WTC11 (cell line): ENCODE data around the gene CCM2L. TPM values are rescaled to one million over a fixed set of nuclear protein-coding genes. Genes with fewer than 3 reads are reported as not detected.

Source experiments
- ATAC-seq: fragments of 200-7000 bp; cut with Tn5 transposase; 2 replicates; pipeline ENCODE4 v1.10.0; 2021; ENCODE audit warnings: mild to moderate bottlenecking, moderate library complexity
- CTCF ChIA-PET: fragments of 300-600 bp; sonication (Branson Sonifier 250); formaldehyde crosslinking; loops from one replicate; lab custom pipeline; 2021; ENCODE audit warnings: antibody characterized with exemption; lab: Charles Lee
- POLR2A ChIA-PET: fragments of 350-600 bp; sonication (Branson Sonifier 250); formaldehyde crosslinking; loops from one replicate; lab custom pipeline; 2021; ENCODE audit warnings: antibody characterized with exemption; lab: Charles Lee
- DNase-seq: peaks from one replicate; pipeline ENCODE4 v3.0.0; 2021; ENCODE audit warnings: low spot score
- H3K27ac Mint-ChIP-seq: 2 replicates; pipeline ENCODE4 v1.8.0; 2021; ENCODE audit warnings: mixed read lengths
- H3K27me3 Mint-ChIP-seq: 2 replicates; pipeline ENCODE4 v1.8.0; 2021; ENCODE audit warnings: low read depth, mild to moderate bottlenecking, moderate library complexity, mixed read lengths
- H3K36me3 Mint-ChIP-seq: 2 replicates; pipeline ENCODE4 v1.8.0; 2021; ENCODE audit warnings: mixed read lengths
- H3K4me1 Mint-ChIP-seq: 2 replicates; pipeline ENCODE4 v1.8.0; 2022; ENCODE audit warnings: mixed read lengths
- H3K4me3 Mint-ChIP-seq: 2 replicates; pipeline ENCODE4 v1.8.0; 2021; ENCODE audit warnings: mild to moderate bottlenecking, moderate library complexity, mixed read lengths
- H3K9me3 Mint-ChIP-seq: 2 replicates; pipeline ENCODE4 v1.8.0; 2021; ENCODE audit warnings: mixed read lengths
- CREB1 ChIP-seq: sonication (generic); formaldehyde crosslinking; IDR thresholded peaks from 2 replicates; pipeline ENCODE4 v1.8.0; 2023; ENCODE audit warnings: mild to moderate bottlenecking, missing genetic modification reagents
- ESRRA ChIP-seq: sonication (generic); formaldehyde crosslinking; IDR thresholded peaks from 2 replicates; pipeline ENCODE4 v1.8.1; 2022; ENCODE audit warnings: mild to moderate bottlenecking, missing genetic modification reagents, borderline replicate concordance
- FOXP1 ChIP-seq: sonication (generic); formaldehyde crosslinking; IDR thresholded peaks from 2 replicates; pipeline ENCODE4 v1.8.0; 2022; ENCODE audit warnings: missing genetic modification reagents, mild to moderate bottlenecking, moderate library complexity, borderline replicate concordance
- NFATC4 ChIP-seq: fragments of 250-450 bp; sonication (Bioruptor Pico); IDR thresholded peaks from 2 replicates; pipeline ENCODE4 v1.9.0; 2021; ENCODE audit warnings: mild to moderate bottlenecking
- NFYB ChIP-seq: sonication (generic); formaldehyde crosslinking; conservative IDR thresholded peaks from 2 replicates; pipeline ENCODE4 v1.8.0; 2022; ENCODE audit warnings: low read depth, missing genetic modification reagents
- NR1H2 ChIP-seq: sonication (generic); formaldehyde crosslinking; IDR thresholded peaks from 2 replicates; pipeline ENCODE4 v1.9.0; 2021; ENCODE audit warnings: mild to moderate bottlenecking, moderate library complexity, missing genetic modification reagents
- NR3C1 ChIP-seq: sonication (generic); formaldehyde crosslinking; conservative IDR thresholded peaks from 2 replicates; pipeline ENCODE4 v1.8.1; 2023; ENCODE audit warnings: low read depth, mild to moderate bottlenecking, missing genetic modification reagents
- SOX15 ChIP-seq: fragments of 250-450 bp; sonication (Bioruptor Pico); IDR thresholded peaks from 2 replicates; pipeline ENCODE4 v1.9.0; 2021; ENCODE audit warnings: mild to moderate bottlenecking
- TEAD1 ChIP-seq: sonication (generic); formaldehyde crosslinking; IDR thresholded peaks from 2 replicates; pipeline ENCODE4 v1.8.0; 2022; ENCODE audit warnings: mild to moderate bottlenecking, missing genetic modification reagents
- TP53 ChIP-seq: sonication (generic); formaldehyde crosslinking; IDR thresholded peaks from 2 replicates; pipeline ENCODE4 v1.8.1; 2023; ENCODE audit warnings: mild to moderate bottlenecking, missing genetic modification reagents
- ZNF423 ChIP-seq: fragments of 250-450 bp; sonication (Bioruptor Pico); IDR thresholded peaks from 2 replicates; pipeline ENCODE4 v2.1.2; 2022; ENCODE audit warnings: mild to moderate bottlenecking, moderate library complexity
- total RNA-seq: library from RNA; stranded (reverse); gene quantifications from 3 replicates; pipeline ENCODE4 v1.2.3, GENCODE V29; 2021
- TF ChIP-seq, protein P1 (sequence below): fragments of 250-450 bp; sonication (Bioruptor Pico); IDR thresholded peaks from 2 replicates; pipeline ENCODE4 v1.8.0; 2021; ENCODE audit warnings: mild to moderate bottlenecking
- TF ChIP-seq, protein P2 (sequence below): fragments of 250-450 bp; sonication (Bioruptor Pico); IDR thresholded peaks from 2 replicates; pipeline ENCODE4 v2.1.2; 2022; ENCODE audit warnings: mild to moderate bottlenecking, moderate library complexity
- TF ChIP-seq, protein P3 (sequence below): sonication (generic); formaldehyde crosslinking; conservative IDR thresholded peaks from 2 replicates; pipeline ENCODE4 v1.8.1; 2023; ENCODE audit warnings: mild to moderate bottlenecking, low read depth, missing genetic modification reagents, moderate library complexity
- TF ChIP-seq, protein P4 (sequence below): sonication (generic); formaldehyde crosslinking; IDR thresholded peaks from 2 replicates; pipeline ENCODE4 v1.8.0; 2022; ENCODE audit warnings: mild to moderate bottlenecking, missing genetic modification reagents
- TF ChIP-seq, protein P5 (sequence below): sonication (generic); formaldehyde crosslinking; IDR thresholded peaks from 2 replicates; pipeline ENCODE4 v1.8.0; 2022; ENCODE audit warnings: mild to moderate bottlenecking, missing genetic modification reagents
- TF ChIP-seq, protein P6 (sequence below): fragments of 250-450 bp; sonication (Bioruptor Pico); IDR thresholded peaks from 2 replicates; pipeline ENCODE4 v1.9.0; 2021; ENCODE audit warnings: moderate library complexity, mild to moderate bottlenecking, inconsistent platforms, borderline replicate concordance
- TF ChIP-seq, protein P7 (sequence below): sonication (generic); formaldehyde crosslinking; IDR thresholded peaks from 2 replicates; pipeline ENCODE4 v1.8.1; 2022; ENCODE audit warnings: mild to moderate bottlenecking, missing genetic modification reagents, moderate library complexity, borderline replicate concordance

The CCM2L gene
- total RNA-seq, 1 experiment from 2014 or later, result 7.8 TPM

DNA sequence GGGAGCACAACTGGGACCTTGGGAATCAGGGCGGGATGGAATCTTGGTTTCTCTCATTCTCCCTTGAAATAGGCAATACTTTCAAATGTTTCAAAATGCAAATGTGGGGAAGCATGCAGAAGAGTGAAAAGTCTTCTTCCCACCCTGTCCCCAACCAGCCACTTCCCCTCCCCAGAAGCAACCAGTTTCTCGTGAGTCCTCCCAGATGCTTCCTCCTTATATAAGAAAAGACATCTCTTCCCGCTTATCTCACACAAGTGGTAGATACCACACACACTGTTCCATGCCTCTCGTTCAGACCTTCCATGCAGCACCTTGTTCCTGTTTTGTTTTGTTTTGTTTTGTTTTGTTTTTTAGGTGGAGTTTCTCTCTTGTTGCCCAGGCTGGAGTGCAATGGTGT, 67.0 kb downstream of the CCM2L start:
- no peak for DNase-seq
- no peak for ATAC-seq
- H3K4me3 Mint-ChIP-seq, result no peak overlapping the region
- no peak overlapping the region for H3K27ac Mint-ChIP-seq
- H3K36me3 Mint-ChIP-seq, result no peaks in the 10 kb centered on the region
- CTCF ChIA-PET, result no interaction called here
- H3K27me3 Mint-ChIP-seq, result no peaks in the 10 kb centered on the region; the same call in 1 of the 2 replicates
- POLR2A ChIA-PET, result no interaction called here
- H3K4me1 Mint-ChIP-seq, result 0 out of 2 replicates have a peak, but pooled peaks cover 4% of the 10 kb centered on the region
- no peaks in the 10 kb centered on the region for H3K9me3 Mint-ChIP-seq
- TF ChIP-seq, protein P1, sequence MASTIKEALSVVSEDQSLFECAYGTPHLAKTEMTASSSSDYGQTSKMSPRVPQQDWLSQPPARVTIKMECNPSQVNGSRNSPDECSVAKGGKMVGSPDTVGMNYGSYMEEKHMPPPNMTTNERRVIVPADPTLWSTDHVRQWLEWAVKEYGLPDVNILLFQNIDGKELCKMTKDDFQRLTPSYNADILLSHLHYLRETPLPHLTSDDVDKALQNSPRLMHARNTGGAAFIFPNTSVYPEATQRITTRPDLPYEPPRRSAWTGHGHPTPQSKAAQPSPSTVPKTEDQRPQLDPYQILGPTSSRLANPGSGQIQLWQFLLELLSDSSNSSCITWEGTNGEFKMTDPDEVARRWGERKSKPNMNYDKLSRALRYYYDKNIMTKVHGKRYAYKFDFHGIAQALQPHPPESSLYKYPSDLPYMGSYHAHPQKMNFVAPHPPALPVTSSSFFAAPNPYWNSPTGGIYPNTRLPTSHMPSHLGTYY (CRISPR knock-in tag), result no peak
- TF ChIP-seq, protein P2, sequence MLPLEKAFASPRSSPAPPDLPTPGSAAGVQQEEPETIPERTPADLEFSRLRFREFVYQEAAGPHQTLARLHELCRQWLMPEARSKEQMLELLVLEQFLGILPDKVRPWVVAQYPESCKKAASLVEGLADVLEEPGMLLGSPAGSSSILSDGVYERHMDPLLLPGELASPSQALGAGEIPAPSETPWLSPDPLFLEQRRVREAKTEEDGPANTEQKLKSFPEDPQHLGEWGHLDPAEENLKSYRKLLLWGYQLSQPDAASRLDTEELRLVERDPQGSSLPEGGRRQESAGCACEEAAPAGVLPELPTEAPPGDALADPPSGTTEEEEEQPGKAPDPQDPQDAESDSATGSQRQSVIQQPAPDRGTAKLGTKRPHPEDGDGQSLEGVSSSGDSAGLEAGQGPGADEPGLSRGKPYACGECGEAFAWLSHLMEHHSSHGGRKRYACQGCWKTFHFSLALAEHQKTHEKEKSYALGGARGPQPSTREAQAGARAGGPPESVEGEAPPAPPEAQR (CRISPR knock-in tag), result no peak
- TF ChIP-seq TP53 (CRISPR knock-in tag), result no peak
- no peak for TF ChIP-seq NFATC4 (CRISPR knock-in tag)
- TF ChIP-seq CREB1, result no peak
- TF ChIP-seq SOX15 (CRISPR knock-in tag), result no peak
- no peak for TF ChIP-seq NFYB (CRISPR knock-in tag)
- no peak for TF ChIP-seq NR3C1 (CRISPR knock-in tag)
- no peak for TF ChIP-seq ESRRA (CRISPR knock-in tag)
- TF ChIP-seq, protein P3, sequence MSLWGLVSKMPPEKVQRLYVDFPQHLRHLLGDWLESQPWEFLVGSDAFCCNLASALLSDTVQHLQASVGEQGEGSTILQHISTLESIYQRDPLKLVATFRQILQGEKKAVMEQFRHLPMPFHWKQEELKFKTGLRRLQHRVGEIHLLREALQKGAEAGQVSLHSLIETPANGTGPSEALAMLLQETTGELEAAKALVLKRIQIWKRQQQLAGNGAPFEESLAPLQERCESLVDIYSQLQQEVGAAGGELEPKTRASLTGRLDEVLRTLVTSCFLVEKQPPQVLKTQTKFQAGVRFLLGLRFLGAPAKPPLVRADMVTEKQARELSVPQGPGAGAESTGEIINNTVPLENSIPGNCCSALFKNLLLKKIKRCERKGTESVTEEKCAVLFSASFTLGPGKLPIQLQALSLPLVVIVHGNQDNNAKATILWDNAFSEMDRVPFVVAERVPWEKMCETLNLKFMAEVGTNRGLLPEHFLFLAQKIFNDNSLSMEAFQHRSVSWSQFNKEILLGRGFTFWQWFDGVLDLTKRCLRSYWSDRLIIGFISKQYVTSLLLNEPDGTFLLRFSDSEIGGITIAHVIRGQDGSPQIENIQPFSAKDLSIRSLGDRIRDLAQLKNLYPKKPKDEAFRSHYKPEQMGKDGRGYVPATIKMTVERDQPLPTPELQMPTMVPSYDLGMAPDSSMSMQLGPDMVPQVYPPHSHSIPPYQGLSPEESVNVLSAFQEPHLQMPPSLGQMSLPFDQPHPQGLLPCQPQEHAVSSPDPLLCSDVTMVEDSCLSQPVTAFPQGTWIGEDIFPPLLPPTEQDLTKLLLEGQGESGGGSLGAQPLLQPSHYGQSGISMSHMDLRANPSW (CRISPR knock-in tag), result no peak
- TF ChIP-seq, protein P4, sequence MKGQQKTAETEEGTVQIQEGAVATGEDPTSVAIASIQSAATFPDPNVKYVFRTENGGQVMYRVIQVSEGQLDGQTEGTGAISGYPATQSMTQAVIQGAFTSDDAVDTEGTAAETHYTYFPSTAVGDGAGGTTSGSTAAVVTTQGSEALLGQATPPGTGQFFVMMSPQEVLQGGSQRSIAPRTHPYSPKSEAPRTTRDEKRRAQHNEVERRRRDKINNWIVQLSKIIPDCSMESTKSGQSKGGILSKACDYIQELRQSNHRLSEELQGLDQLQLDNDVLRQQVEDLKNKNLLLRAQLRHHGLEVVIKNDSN (CRISPR knock-in tag), result no peak
- no peak for TF ChIP-seq NR1H2 (CRISPR knock-in tag)
- TF ChIP-seq ZNF423 (CRISPR knock-in tag), result no peak
- TF ChIP-seq FOXP1, result no peak
- TF ChIP-seq, protein P5, sequence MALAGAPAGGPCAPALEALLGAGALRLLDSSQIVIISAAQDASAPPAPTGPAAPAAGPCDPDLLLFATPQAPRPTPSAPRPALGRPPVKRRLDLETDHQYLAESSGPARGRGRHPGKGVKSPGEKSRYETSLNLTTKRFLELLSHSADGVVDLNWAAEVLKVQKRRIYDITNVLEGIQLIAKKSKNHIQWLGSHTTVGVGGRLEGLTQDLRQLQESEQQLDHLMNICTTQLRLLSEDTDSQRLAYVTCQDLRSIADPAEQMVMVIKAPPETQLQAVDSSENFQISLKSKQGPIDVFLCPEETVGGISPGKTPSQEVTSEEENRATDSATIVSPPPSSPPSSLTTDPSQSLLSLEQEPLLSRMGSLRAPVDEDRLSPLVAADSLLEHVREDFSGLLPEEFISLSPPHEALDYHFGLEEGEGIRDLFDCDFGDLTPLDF, result no peak
- TF ChIP-seq TEAD1 (CRISPR knock-in tag), result no peak
- TF ChIP-seq, protein P6, sequence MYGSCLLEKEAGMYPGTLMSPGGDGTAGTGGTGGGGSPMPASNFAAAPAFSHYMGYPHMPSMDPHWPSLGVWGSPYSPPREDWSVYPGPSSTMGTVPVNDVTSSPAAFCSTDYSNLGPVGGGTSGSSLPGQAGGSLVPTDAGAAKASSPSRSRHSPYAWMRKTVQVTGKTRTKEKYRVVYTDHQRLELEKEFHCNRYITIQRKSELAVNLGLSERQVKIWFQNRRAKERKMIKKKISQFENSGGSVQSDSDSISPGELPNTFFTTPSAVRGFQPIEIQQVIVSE (CRISPR knock-in tag), result no peak
- TF ChIP-seq, protein P7, sequence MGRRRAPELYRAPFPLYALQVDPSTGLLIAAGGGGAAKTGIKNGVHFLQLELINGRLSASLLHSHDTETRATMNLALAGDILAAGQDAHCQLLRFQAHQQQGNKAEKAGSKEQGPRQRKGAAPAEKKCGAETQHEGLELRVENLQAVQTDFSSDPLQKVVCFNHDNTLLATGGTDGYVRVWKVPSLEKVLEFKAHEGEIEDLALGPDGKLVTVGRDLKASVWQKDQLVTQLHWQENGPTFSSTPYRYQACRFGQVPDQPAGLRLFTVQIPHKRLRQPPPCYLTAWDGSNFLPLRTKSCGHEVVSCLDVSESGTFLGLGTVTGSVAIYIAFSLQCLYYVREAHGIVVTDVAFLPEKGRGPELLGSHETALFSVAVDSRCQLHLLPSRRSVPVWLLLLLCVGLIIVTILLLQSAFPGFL, result no peak
